ENCODE measurements around the gene SLC6A20.

The SLC6A20 gene

DNA sequence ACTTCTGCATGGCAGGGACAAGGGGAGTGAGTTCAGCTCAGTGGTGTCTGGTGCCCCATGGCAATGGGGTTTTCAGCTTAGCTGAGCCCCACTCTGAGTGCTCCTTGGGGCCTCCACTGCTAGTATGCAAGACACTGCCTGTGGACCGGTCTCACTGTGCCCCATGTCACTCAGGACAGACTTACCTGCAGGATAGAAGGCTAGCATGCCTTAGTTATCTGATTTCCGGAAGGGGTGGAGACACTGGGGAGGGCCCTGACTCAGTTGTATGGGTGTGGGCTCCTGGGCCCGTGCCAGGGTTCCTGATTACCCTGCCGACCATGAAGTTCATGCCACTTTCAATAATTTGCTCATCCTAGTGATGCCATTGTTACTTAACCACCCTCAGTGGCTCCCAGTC lies 4.3 kb upstream of the SLC6A20 start:
- DNase-seq = no peak

DNA sequence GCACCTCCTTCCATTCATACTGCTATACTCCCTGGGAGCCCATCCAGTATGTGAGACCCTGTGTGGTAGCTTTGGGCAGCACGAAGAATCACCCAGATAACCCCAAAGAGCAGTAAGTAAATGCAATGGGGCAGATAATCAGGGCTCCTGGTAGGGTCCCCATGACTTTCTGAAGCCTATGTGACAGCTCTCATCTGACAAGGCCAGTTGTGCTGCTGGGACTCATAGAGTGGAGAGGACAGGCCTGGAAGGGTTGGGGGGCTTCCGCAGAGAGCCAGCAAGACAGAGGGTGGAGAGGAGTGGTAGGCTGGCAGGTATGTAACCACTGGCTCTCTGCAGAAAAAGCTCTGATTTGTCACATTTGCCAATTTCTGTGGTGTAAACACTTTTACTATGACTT lies 3.2 kb upstream of the SLC6A20 start:
- DNase-seq = no peak

DNA sequence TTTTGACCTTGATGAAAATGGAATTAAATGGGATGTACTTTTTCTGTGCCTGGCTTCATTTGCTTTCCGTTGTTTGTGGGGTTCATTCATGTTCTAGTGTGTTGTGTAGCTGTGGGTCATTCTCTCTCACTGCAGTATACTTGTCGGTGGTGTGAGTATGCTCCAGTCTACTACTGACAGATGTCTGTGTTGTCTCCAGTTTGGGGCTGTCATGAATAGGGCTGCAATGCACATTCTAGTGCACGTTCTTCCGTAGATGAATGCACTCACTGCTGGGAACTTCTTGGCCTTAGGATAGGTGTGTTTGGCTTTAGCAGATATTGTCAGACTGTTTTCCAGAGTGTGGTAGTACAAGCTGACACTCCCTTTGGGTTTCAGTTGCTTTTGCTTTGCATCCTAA lies 1.7 kb upstream of the SLC6A20 start:
- DNase-seq = no peak

GRCh38 chr3:45796902-45797637 lies 734 bp upstream of the SLC6A20 start:
- DNase-seq = no peak

- DNase-seq = no peak
Observed at GRCh38 chr3:45795509-45795881, 841 bp downstream of the SLC6A20 start.

DNA sequence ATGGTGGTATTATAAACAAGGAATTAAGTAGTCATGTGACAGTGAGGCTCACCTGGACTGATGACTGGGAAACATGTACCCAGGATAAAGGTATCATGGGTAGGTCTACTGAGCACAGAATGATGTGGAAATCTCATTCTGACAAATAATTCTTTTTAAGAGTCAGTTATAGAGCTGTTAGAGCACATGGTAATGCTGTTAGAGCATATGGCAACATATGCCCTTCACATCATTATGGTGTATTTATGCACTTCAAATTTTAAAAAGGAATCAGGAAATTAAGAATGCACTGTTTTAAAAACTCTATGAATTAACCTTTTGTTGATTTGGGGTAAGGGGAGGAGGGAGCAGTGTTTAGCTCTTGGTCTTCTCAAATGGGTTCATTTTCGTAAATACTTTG lies 1.7 kb downstream of the SLC6A20 start:
- no peak for DNase-seq

GRCh38 chr3:45794177-45794560 lies 2.2 kb downstream of the SLC6A20 start:
- DNase-seq = no peak

- DNase-seq = no peak
Observed at GRCh38 chr3:45793482-45794176, 2.7 kb downstream of the SLC6A20 start.

- no peak for DNase-seq
Observed at GRCh38 chr3:45792516-45793172, 3.7 kb downstream of the SLC6A20 start.

GRCh38 chr3:45792036-45792435 lies 4.3 kb downstream of the SLC6A20 start:
- no peak for DNase-seq

- no peak for DNase-seq
Observed at GRCh38 chr3:45790596-45790995, 5.7 kb downstream of the SLC6A20 start.

DNA sequence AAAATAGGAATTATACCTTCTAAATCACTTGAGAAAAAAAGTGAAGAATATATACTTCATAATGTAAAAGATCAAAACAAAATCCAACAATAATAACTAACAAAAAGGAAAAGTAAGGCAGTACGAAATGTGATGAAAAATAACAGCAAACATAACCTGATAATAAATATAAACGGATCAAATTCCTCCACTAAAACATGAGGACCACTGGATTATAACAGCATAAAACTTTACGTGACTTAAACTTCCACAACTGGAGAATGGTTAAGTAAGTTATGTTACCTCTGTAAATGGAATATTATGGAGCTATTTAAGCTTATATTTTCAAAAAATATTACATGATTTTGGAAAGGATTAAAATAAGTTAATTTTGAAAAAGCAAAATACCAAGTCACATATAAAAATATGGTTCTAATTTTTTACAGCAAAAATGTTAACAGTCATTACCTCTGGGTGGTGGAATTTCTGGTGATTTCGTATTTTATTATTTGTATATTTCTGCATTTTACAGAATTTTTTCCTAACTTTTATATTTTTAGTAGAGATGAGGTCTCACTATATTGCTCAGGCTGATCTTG lies 7.0 kb downstream of the SLC6A20 start:
- no peak for DNase-seq

GRCh38 chr3:45787551-45787950 lies 8.8 kb downstream of the SLC6A20 start:
- DNase-seq = no peak

DNA sequence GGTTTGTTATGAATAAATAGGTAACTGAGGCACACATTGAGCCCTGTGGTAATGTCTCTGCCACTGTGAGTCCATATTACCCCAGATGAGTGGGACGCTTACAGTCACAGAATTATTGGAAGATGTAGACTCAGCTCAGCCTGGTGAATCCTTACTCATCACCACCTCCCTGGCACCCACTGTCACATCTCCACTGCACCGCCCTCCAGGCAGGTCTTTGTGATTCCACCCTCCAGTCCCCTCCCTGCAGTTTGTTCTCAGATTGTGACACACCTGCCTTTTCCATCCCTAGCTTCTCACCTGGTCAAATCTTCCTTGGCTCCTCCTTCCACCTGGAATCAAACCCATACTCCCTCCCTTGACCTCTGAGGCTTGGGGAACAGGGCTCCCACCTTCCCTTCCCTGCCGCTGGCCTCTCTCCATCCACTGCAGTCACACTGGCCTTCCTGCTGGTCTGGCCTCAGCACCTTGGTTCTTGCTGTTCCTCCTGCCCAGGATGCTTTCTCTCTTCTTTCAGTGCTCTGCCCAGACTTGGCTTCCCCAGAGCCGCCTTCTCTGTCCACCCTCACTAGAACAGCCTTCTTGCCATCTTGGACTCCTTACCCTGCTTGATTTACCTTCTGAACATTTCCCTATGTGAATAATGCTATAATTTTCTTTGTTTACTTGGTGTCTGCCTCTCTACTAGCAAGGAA lies 9.4 kb downstream of the SLC6A20 start:
- DNase-seq = no peak

GRCh38 chr3:45785605-45786150 lies 10.7 kb downstream of the SLC6A20 start:
- no peak for DNase-seq

- DNase-seq = no peak
Observed at GRCh38 chr3:45783667-45784066, 12.7 kb downstream of the SLC6A20 start.

GRCh38 chr3:45782381-45782780 lies 14.0 kb downstream of the SLC6A20 start:
- DNase-seq = no peak

DNA sequence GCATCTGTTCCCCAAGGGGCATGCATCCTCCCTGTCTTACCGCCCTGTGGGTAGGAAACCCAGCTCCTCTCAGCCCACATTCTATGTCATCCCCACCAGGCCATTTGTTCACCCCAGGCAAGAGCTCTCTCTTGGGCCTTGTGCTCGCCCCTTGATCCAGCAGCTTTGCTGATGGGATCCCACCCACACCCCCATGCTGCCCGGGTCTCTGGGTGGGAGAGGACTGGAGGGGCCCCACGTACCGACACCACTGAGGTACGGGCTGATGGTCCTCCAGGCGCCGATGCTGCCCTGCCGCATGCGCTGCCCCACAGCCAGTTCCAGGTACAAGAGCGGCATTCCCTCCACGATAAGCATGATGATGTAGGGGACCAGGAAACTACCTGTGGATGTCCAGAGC lies 14.5 kb downstream of the SLC6A20 start:
- no peak for DNase-seq

- DNase-seq = no peak
Observed at GRCh38 chr3:45781271-45781670, 15.1 kb downstream of the SLC6A20 start.

DNA sequence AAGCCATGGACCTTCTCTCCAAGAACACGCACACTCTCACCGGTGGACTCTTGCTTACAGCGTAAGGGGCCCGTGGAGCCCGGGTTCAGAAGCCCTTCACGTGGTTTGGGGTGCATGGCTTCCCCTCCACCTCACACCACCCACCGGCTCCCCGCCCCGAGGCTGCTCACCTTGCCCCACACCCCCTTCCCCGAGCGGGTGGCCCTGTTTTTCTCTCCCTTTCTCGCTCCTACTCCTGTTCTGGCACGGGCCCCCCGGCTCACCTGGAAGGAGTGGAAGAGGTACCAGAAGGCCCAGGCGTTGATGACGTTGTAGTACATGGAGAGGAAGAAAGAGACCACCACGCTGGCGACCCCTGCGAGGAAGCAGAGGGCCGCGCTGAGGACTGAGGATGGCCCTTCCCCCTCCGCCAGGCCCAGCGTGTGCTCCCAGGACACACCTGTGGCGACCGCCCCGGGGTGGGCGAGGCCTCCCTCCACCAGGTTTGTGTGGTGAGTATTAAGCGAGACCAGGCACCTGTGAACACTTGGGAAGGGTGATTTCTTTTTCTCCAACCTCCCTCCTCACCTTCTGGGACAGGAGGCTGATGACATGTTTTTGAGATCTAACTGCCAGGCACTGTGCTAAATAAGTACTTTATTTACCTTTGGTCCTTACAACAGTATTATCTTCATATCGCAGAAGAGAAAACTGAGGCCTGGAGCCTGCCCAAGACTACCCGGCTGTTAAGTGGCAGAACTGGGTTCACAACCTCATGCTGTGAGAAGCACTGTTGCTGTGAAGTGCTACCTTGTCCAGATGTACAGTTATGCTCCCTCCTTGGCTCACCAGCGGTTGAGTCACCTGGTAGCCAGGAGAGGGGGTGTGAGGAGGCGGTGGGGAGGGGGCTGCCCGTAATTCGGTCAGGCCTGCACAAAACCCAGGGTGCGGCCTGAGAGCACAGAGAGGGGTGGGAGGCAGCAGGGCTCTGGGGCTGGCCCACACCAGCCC lies 16.3 kb downstream of the SLC6A20 start:
- no peak for DNase-seq

GRCh38 chr3:45778761-45779201 lies 17.6 kb downstream of the SLC6A20 start:
- DNase-seq = no peak
